ENCODE measurements around the gene XDH. TPM values are rescaled to one million over a fixed set of nuclear protein-coding genes. Genes with fewer than 3 reads are reported as not detected.

Gene XDH
- total and polyA plus RNA-seq, 9 of the 15 experiments (the other 6 are each of a cell fraction or from before 2014, with no cell fraction given) = 0.04 to 0.06 TPM; not detected in 7

DNA sequence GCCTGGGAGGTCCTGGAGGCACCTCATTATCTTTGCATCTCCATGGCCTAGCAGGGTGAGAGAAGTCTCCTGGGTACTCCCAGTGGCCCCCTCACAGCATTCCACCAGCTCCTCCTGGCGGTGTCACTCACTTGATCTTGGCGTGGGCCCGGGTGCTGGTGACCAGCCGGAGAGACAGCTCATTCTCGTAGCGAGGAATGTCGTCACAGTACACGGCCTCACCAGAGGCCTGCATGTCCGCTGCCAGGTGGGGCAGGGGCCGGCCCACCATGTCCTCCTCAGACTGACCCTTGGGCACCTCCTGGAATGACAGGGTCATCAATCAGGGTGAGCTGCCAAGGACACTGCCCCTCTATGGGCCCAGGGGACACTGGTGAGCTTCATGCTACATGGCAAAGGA is 42.4 kb downstream of the XDH start (continued):
- TF ChIP-seq CUX1 (CRISPR knock-in tag; IDR thresholded peaks at IDR 0.05) = no peak
- TF ChIP-seq NFATC3 (IDR thresholded peaks at IDR 0.05) = no peak
- no peak for TF ChIP-seq XRCC5 (IDR thresholded peaks at IDR 0.05; ENCODE audit: low read depth, low read length)
- no peak for TF ChIP-seq ATF3 (IDR thresholded peaks at IDR 0.05)
- no peak for TF ChIP-seq ATF3 (CRISPR knock-in tag; conservative IDR thresholded peaks at IDR 0.05)

GRCh38 chr2:31371691-31372090 is 42.9 kb downstream of the XDH start:
- intact Hi-C loops (cut with micrococcal nuclease) = no loop called here
- WGBS (ENCODE audit: insufficient coverage, low coverage, missing lambda C conversion rate) = 0% methylated on average over 3 of the region's 3 CpGs

More at GRCh38 chr2:31371691-31372090, 42.9 kb downstream of the XDH start:
- H3K4me3 ChIP-seq = no peak overlapping the region
- no peaks in the 10 kb centered on the region for H3K9me3 ChIP-seq (replicated peaks; ENCODE audit: control insufficient read depth, insufficient read depth, low read depth, low read length)
- H3K36me3 ChIP-seq (ENCODE audit: control insufficient read depth, insufficient read depth, low read length) = no peaks in the 10 kb centered on the region
- no peak for DNase-seq (ENCODE audit: extremely low read depth in 1 of 4, low spot score in 3 of 4)
- FAIRE-seq = no peak
- BruUV-seq (replicated peaks) = no TSS peak
- H2AFZ ChIP-seq (ENCODE audit: low read depth, low read length) = no peak overlapping the region
- H3K9ac ChIP-seq (ENCODE audit: insufficient read depth in 1 of 2, low read depth in 2 of 2, low read length in 2 of 2) = no peak overlapping the region
- no peak for ATAC-seq
- TF ChIP-seq NRF1 (conservative IDR thresholded peaks at IDR 0.05 in 1 of 2, IDR thresholded peaks at IDR 0.05 in 1 of 2) (no peak), KLF13 (tag; IDR thresholded peaks at IDR 0.05; ENCODE audit: borderline replicate concordance, low read depth) (no peak), ZKSCAN1 (IDR thresholded peaks at IDR 0.05; ENCODE audit: low read depth, low read length) (no peak)
- peaks cover 0 to 5% of the 10 kb centered on the region in 2 experiments; a peak in 2 of 5 replicates for H3K27me3 ChIP-seq (ENCODE audit: control insufficient read depth in 2 of 2, insufficient read depth in 2 of 2, low read length in 2 of 2)
- ChIA-PET POLR2A (no interaction called here), CTCF (ENCODE audit: low intra/inter-chr PET ratio) (no interaction called here)
- H3K79me2 ChIP-seq (ENCODE audit: control insufficient read depth, insufficient read depth, low read length) = no peaks in the 10 kb centered on the region
- no peak overlapping the region for H3K27ac ChIP-seq (ENCODE audit: extremely low read depth, low read depth, low read length)
- in situ Hi-C loops (cut with MboI) = no loop called here
- no peaks in the 10 kb centered on the region for H3K9me1 ChIP-seq (ENCODE audit: control insufficient read depth, insufficient read depth, low read length)
- no peaks in the 10 kb centered on the region for H4K20me1 ChIP-seq (replicated peaks; ENCODE audit: control insufficient read depth, insufficient read depth, low read length)
- H3K4me1 ChIP-seq (replicated peaks in 1 of 2; ENCODE audit: control insufficient read depth in 2 of 2, insufficient read depth in 2 of 2, low read length in 2 of 2) = no peaks in the 10 kb centered on the region
- H3K4me2 ChIP-seq (ENCODE audit: insufficient read depth, low read length) = no peak overlapping the region

All from K562 (cell line).